Hepatocyte (in vitro differentiated cells): ENCODE measurements around the gene PTPN1. TPM values are rescaled to one million over a fixed set of nuclear protein-coding genes. Genes with fewer than 3 reads are reported as not detected.
A peak's percentile ranks its signal among the peaks of the same experiment; 100 is the strongest.

Experiments used
- DNase-seq: peaks from one replicate; pipeline ENCODE4 v3.0.0-alpha.2; 2016; ENCODE audit warnings: low spot score
- H2AFZ ChIP-seq: fragments of 200-600 bp; sonication (generic); 2 replicates; pipeline ENCODE4 v1.6.0; 2016; ENCODE audit warnings: antibody characterized with exemption, mild to moderate bottlenecking
- H3K27ac ChIP-seq: fragments of 200-600 bp; sonication (generic); 2 replicates; pipeline ENCODE4 v1.5.1; 2016; ENCODE audit warnings: mild to moderate bottlenecking
- H3K27me3 ChIP-seq: fragments of 200-600 bp; sonication (generic); 2 replicates; pipeline ENCODE4 v1.6.1; 2016
- H3K36me3 ChIP-seq: fragments of 200-600 bp; sonication (generic); replicated peaks from 2 replicates; pipeline ENCODE4 v1.5.1; 2016; ENCODE audit warnings: low read depth; ENCODE audit not compliant: insufficient read depth
- H3K4me1 ChIP-seq: fragments of 200-600 bp; sonication (generic); 2 replicates; pipeline ENCODE4 v1.5.1; 2016; ENCODE audit warnings: mild to moderate bottlenecking, moderate library complexity; ENCODE audit not compliant: insufficient read depth
- H3K4me2 ChIP-seq: fragments of 200-600 bp; sonication (generic); 2 replicates; pipeline ENCODE4 v1.6.0; 2016
- H3K4me3 ChIP-seq: fragments of 200-600 bp; sonication (generic); 2 replicates; pipeline ENCODE4 v1.5.1; 2016; ENCODE audit warnings: mild to moderate bottlenecking
- H3K79me2 ChIP-seq: fragments of 200-600 bp; sonication (generic); 2 replicates; pipeline ENCODE4 v1.6.0; 2017; ENCODE audit warnings: mild to moderate bottlenecking
- H3K9me2 ChIP-seq: fragments of 200-600 bp; sonication (generic); replicated peaks from 2 replicates; pipeline ENCODE4 v1.6.0; 2017; ENCODE audit warnings: mild to moderate bottlenecking; ENCODE audit not compliant: insufficient read depth
- H3K9me3 ChIP-seq: fragments of 200-600 bp; sonication (generic); 2 replicates; pipeline ENCODE4 v1.5.1; 2016; ENCODE audit warnings: low read depth, mild to moderate bottlenecking
- H4K20me1 ChIP-seq: fragments of 200-600 bp; sonication (generic); 2 replicates; pipeline ENCODE4 v1.6.0; 2016; ENCODE audit warnings: mild to moderate bottlenecking; ENCODE audit not compliant: insufficient read depth, poor library complexity, severe bottlenecking
- EZH2 ChIP-seq: fragments of 200-600 bp; sonication (generic); IDR thresholded peaks from 2 replicates; pipeline ENCODE4 v1.6.1; 2016; ENCODE audit warnings: antibody characterized with exemption, mild to moderate bottlenecking, borderline replicate concordance
- EZH2phosphoT487 ChIP-seq: fragments of 200-600 bp; sonication (generic); IDR thresholded peaks from one replicate; pipeline ENCODE4 v1.6.1; 2018; ENCODE audit warnings: antibody characterized with exemption, mild to moderate bottlenecking, low read depth, moderate library complexity; ENCODE audit not compliant: unreplicated experiment, severe bottlenecking
- WGBS: methylation state at CpG from one replicate; pipeline ENCODE4 v1.1.6; 2016; ENCODE audit warnings: low lambda C conversion rate; ENCODE audit errors: missing lambda C conversion rate; 5-methylcytosine and 5-hydroxymethylcytosine counted together
- polyA plus RNA-seq: library from polyadenylated mRNA; unstranded; fragments of >200 nt; fragmentation: Nextera tagmentation; extraction: Ambion mirVana; gene quantifications from 2 replicates; pipeline ENCODE4 v1.2.1, GENCODE V29; 2016
- total RNA-seq: library from RNA; depleted of rRNA; stranded (reverse); fragments of >200 nt; gene quantifications from 2 replicates; pipeline ENCODE4 v1.2.3, GENCODE V29; 2014
- TF ChIP-seq, protein P1 (sequence below): fragments of 200-600 bp; sonication (generic); IDR thresholded peaks from 2 replicates; pipeline ENCODE4 v1.5.1; 2016; ENCODE audit warnings: antibody characterized with exemption, mild to moderate bottlenecking; ENCODE audit not compliant: poor library complexity

PTPN1 gene
- total and polyA plus RNA-seq, 2 experiments from 2014 or later = 22.0 to 32.1 TPM

DNA sequence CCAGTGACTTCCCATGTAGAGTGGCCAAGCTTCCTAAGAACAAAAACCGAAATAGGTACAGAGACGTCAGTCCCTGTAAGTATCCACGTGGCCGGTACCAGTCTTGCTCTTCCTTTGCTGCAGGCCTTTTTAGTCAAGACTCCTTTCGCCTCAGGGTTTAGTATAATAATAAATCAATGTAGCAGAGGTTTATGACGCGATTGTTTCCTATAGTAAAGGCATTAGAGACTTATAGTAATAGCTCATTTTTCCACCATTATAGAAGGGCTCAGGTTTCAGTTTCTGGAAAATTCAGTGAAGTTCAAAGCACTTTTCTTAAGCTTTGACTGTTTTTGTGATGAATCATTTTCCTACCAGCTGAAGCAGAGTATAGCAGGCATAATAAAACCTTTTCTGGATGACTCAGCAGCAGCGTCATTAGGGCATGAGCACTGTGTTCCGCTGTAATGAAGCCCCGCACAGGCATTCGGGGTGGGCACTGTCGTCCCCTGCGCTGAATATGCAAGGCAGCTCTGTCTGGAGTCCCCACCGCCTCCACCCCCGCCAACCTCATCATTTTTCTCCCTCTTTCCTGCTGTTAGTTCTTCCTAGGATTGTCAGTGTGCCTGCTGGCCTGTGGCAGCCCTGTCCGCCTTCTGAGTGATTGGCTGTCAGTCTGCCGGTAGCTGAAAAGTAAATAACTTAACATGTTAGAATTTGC lies 51.3 kb downstream of the PTPN1 start:
- Histone ChIP-seq H3K27ac (peak overlapping the region; percentile 96), H3K36me3 (no peaks in the 10 kb centered on the region), H4K20me1 (no peaks in the 10 kb centered on the region), H3K4me1 (peaks cover 32% of the 10 kb centered on the region), H3K79me2 (peaks cover 70% of the 10 kb centered on the region), H3K4me3 (no peak overlapping the region), H3K27me3 (no peaks in the 10 kb centered on the region), H3K4me2 (peak overlapping the region; percentile 43), H3K9me2 (no peaks in the 10 kb centered on the region), H3K9me3 (no peaks in the 10 kb centered on the region), H2AFZ (no peak overlapping the region)
- WGBS = 34% methylated on average over 17 of the region's 17 CpGs
- no peak for TF ChIP-seq EZH2phosphoT487
- no peak for TF ChIP-seq EZH2
- TF ChIP-seq, protein P1, sequence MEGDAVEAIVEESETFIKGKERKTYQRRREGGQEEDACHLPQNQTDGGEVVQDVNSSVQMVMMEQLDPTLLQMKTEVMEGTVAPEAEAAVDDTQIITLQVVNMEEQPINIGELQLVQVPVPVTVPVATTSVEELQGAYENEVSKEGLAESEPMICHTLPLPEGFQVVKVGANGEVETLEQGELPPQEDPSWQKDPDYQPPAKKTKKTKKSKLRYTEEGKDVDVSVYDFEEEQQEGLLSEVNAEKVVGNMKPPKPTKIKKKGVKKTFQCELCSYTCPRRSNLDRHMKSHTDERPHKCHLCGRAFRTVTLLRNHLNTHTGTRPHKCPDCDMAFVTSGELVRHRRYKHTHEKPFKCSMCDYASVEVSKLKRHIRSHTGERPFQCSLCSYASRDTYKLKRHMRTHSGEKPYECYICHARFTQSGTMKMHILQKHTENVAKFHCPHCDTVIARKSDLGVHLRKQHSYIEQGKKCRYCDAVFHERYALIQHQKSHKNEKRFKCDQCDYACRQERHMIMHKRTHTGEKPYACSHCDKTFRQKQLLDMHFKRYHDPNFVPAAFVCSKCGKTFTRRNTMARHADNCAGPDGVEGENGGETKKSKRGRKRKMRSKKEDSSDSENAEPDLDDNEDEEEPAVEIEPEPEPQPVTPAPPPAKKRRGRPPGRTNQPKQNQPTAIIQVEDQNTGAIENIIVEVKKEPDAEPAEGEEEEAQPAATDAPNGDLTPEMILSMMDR = no peak
- peak; percentile 85 for DNase-seq

DNA sequence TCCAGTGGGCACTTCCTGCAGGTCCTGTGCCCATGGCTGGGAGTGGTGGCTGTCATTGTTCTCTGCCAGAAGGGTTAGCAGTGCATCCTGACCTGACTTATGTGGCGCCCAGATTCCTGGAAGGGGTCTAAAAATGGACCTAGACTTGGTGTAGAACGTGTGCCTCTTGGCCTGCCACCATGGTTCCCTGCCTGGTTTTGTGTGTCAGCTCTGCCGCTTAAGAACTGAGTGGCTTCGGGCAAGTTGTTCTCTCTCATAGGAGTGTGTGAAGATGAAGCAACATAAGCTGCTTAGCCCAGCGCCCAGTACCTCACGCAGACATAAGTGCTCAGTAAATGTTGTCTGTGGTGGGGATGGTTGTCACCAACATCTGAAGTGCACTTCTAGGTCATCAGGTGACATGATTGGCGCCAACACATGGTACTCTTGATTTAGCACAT lies 52.1 kb downstream of the PTPN1 start:
- no peak overlapping the region for H2AFZ ChIP-seq
- no peak for TF ChIP-seq EZH2phosphoT487
- TF ChIP-seq, protein P1 = no peak
- TF ChIP-seq EZH2 = no peak
- WGBS = 97% methylated on average over 7 of the region's 7 CpGs
- H4K20me1 ChIP-seq = no peaks in the 10 kb centered on the region
- H3K27ac ChIP-seq = peak overlapping the region; percentile 89
- H3K4me2 ChIP-seq = peak overlapping the region; percentile 43
- H3K36me3 ChIP-seq = no peaks in the 10 kb centered on the region
- H3K9me3 ChIP-seq = no peaks in the 10 kb centered on the region
- no peaks in the 10 kb centered on the region for H3K27me3 ChIP-seq
- peaks cover 62% of the 10 kb centered on the region for H3K79me2 ChIP-seq
- peaks cover 32% of the 10 kb centered on the region for H3K4me1 ChIP-seq
- no peaks in the 10 kb centered on the region for H3K9me2 ChIP-seq
- H3K4me3 ChIP-seq = no peak overlapping the region
- no peak for DNase-seq

DNA sequence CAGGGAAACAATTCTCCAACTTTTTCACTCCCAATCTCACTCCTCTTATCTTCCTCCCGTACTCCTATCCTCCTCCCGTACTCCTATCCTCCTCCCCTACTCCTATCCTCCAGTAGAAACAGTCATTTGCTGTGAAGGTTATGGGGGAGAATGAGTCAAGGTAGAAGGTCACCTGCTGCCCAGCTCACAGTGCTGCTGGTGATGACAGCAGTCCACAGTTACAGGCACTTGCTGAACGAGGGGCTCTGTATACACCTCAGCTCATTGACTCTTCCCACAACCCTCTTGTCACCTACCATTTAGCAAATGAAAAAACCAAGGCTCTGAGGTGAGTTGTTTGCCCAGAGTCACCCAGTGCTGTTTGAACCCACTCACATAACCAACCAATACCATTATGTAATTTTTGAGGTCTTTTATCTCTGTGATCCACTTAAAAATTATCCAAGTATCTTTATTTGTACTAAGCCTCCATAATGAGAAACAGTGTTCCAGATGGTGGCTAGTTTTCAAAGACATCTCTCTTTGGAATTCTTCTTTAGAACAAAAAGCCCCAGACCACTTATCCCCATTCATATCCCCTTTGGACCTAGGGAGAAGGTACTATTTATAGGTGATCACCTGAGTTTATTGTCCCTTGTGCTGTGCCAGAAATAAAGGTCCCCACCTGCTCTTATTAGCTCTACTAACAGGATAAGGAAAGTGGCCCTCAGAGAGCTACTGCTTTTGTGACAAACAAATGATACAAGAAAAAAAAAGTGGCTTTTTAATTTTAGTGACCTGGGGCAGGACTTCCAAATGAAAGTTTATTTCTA lies 53.2 kb downstream of the PTPN1 start:
- Histone ChIP-seq H3K79me2 (peaks cover 58% of the 10 kb centered on the region), H2AFZ (no peak overlapping the region), H3K4me1 (peaks cover 32% of the 10 kb centered on the region), H3K9me3 (no peaks in the 10 kb centered on the region), H3K4me2 (no peak overlapping the region), H3K9me2 (no peaks in the 10 kb centered on the region), H3K36me3 (no peaks in the 10 kb centered on the region), H3K27ac (peak overlapping the region; percentile 43), H4K20me1 (no peaks in the 10 kb centered on the region), H3K27me3 (no peaks in the 10 kb centered on the region), H3K4me3 (no peak overlapping the region)
- no peak for TF ChIP-seq EZH2
- no peak for TF ChIP-seq EZH2phosphoT487
- TF ChIP-seq, protein P1 = no peak
- 71% methylated on average over 3 of the region's 3 CpGs for WGBS
- DNase-seq = no peak
